HCT116 (cell line): ENCODE measurements around the gene AGPAT3.

Experiments used
- CTCF ChIP-seq, 3 experiments: fragments of 200-600 bp in 1 of 3; sonication (generic) in 1 of 3; IDR thresholded peaks in 2 of 3; conservative IDR thresholded peaks in 1 of 3; 2 replicates each; pipeline ENCODE4 v1.5.1; 2012 to 2017; ENCODE audit warnings: low read depth in 2 of 3, low read length in 2 of 3, antibody characterized with exemption in 1 of 3, borderline replicate concordance in 1 of 3, control low read depth in 1 of 3, mild to moderate bottlenecking in 1 of 3, mixed read lengths in 1 of 3, mixed run types in 1 of 3, moderate library complexity in 1 of 3; ENCODE audit not compliant: insufficient read depth in 1 of 3
- EGR1 ChIP-seq: IDR thresholded peaks from 2 replicates; pipeline ENCODE4 v1.6.1; 2012; ENCODE audit warnings: low read depth
- EZH2 ChIP-seq: fragments of 200-600 bp; sonication (generic); IDR thresholded peaks from 2 replicates; pipeline ENCODE4 v1.6.1; 2017; ENCODE audit warnings: antibody characterized with exemption, mixed run types
- JUND ChIP-seq: IDR thresholded peaks from 2 replicates; pipeline ENCODE4 v1.6.1; 2012
- MAX ChIP-seq: IDR thresholded peaks from 2 replicates; pipeline ENCODE4 v1.6.1; 2012
- POLR2A ChIP-seq: IDR thresholded peaks from 2 replicates; pipeline ENCODE4 v1.7.0; 2011; ENCODE audit warnings: borderline replicate concordance; ENCODE audit not compliant: insufficient read depth, insufficient read length; ENCODE audit errors: extremely low read depth
- RAD21 ChIP-seq: IDR thresholded peaks from 2 replicates; pipeline ENCODE4 v1.6.1; 2012; ENCODE audit warnings: low read depth, mild to moderate bottlenecking
- TCF7L2 ChIP-seq: IDR thresholded peaks from 2 replicates; pipeline ENCODE4 v1.7.0; 2011; ENCODE audit warnings: borderline replicate concordance, inconsistent platforms; ENCODE audit not compliant: insufficient read depth, insufficient read length; ENCODE audit errors: extremely low read depth
- YY1 ChIP-seq: IDR thresholded peaks from 2 replicates; pipeline ENCODE4 v1.6.1; 2011; ENCODE audit warnings: low read length, low read depth, moderate library complexity, mild to moderate bottlenecking; ENCODE audit not compliant: insufficient replicate concordance; ENCODE audit errors: extremely low read depth
- ZBTB33 ChIP-seq: IDR thresholded peaks from 2 replicates; pipeline ENCODE4 v1.6.1; 2011; ENCODE audit warnings: mild to moderate bottlenecking, low read length, moderate library complexity; ENCODE audit not compliant: insufficient replicate concordance; ENCODE audit errors: extremely low read depth
- ZFX ChIP-seq: fragments of 450-650 bp; IDR thresholded peaks from 2 replicates; pipeline ENCODE4 v1.6.1; 2017
- ZNF274 ChIP-seq: fragments of 200-500 bp; sonication (Bioruptor generic); IDR thresholded peaks from 2 replicates; pipeline ENCODE4 v1.6.1; 2014; ENCODE audit warnings: mild to moderate bottlenecking, low read depth, low read length, inconsistent platforms
- TF ChIP-seq, protein P1 (sequence below): IDR thresholded peaks from 2 replicates; pipeline ENCODE4 v1.6.1; 2012
- TF ChIP-seq, protein P2 (sequence below): IDR thresholded peaks from 2 replicates; pipeline ENCODE4 v1.6.1; 2012; ENCODE audit warnings: low read depth

GRCh38 chr21:43884012-43884860, 19.2 kb downstream of the AGPAT3 start:
- no peak for TF ChIP-seq MAX
- TF ChIP-seq CTCF (IDR thresholded peaks at IDR 0.05 in 2 of 3, conservative IDR thresholded peaks at IDR 0.05 in 1 of 3; ENCODE audit: borderline replicate concordance in 1 of 3, insufficient read depth in 1 of 3, low read depth in 2 of 3, low read length in 2 of 3) = no peak
- TF ChIP-seq EZH2 = no peak
- TF ChIP-seq, protein P1, sequence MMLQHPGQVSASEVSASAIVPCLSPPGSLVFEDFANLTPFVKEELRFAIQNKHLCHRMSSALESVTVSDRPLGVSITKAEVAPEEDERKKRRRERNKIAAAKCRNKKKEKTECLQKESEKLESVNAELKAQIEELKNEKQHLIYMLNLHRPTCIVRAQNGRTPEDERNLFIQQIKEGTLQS = no peak
- no peak for TF ChIP-seq RAD21
- peak; percentile 93 for TF ChIP-seq TCF7L2
- TF ChIP-seq POLR2A = no peak
- no peak for TF ChIP-seq ZBTB33
- no peak for TF ChIP-seq EGR1
- no peak for TF ChIP-seq JUND
- TF ChIP-seq YY1 = no peak
- TF ChIP-seq, protein P2, sequence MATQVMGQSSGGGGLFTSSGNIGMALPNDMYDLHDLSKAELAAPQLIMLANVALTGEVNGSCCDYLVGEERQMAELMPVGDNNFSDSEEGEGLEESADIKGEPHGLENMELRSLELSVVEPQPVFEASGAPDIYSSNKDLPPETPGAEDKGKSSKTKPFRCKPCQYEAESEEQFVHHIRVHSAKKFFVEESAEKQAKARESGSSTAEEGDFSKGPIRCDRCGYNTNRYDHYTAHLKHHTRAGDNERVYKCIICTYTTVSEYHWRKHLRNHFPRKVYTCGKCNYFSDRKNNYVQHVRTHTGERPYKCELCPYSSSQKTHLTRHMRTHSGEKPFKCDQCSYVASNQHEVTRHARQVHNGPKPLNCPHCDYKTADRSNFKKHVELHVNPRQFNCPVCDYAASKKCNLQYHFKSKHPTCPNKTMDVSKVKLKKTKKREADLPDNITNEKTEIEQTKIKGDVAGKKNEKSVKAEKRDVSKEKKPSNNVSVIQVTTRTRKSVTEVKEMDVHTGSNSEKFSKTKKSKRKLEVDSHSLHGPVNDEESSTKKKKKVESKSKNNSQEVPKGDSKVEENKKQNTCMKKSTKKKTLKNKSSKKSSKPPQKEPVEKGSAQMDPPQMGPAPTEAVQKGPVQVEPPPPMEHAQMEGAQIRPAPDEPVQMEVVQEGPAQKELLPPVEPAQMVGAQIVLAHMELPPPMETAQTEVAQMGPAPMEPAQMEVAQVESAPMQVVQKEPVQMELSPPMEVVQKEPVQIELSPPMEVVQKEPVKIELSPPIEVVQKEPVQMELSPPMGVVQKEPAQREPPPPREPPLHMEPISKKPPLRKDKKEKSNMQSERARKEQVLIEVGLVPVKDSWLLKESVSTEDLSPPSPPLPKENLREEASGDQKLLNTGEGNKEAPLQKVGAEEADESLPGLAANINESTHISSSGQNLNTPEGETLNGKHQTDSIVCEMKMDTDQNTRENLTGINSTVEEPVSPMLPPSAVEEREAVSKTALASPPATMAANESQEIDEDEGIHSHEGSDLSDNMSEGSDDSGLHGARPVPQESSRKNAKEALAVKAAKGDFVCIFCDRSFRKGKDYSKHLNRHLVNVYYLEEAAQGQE = no peak
- no peak for TF ChIP-seq ZFX
- TF ChIP-seq ZNF274 = no peak
